Frontal cortex (tissue), 4 donors: ENCODE data around the gene TMC7. TPM values are rescaled to one million over a fixed set of nuclear protein-coding genes. Genes with fewer than 3 reads are reported as not detected.
"Not testable (repeated sequence)": the region's sequence is repeated elsewhere in the genome, so short reads cannot be mapped to it uniquely, and the experiment has no call there.

ENCODE experiments used
- DNase-seq, 2 donors: peaks; one replicate each; pipeline ENCODE4 v3.0.0; 2012; ENCODE audit warnings: low spot score in 2 of 2
- FAIRE-seq: peaks from 2 replicates; lab custom pipeline; 2012; peaks lifted over from hg19 to GRCh38; lab: Jason Lieb, UNC
- total RNA-seq: library from RNA; depleted of rRNA; stranded (reverse); fragments of >200 nt; gene quantifications from one replicate; pipeline ENCODE4 v1.2.3, GENCODE V29; 2014
- donor health status: control.
- donor health status: control.
- donor health status: control.

TMC7 gene
- total RNA-seq, result 3.3 TPM

GRCh38 chr16:18983565-18984434, at the start of gene TMC7:
Gene TMC7, plus strand, starts transcription at chr16:18983934. Its CDS starts 130 bp downstream, at chr16:18984064.
- DNase-seq (peak; percentile 76 to 83), FAIRE-seq (no peak)

- DNase-seq, result no peak
- no peak for FAIRE-seq
These were observed 46.9 kb upstream of the TMC7 start for GRCh38 chr16:18936727-18937340.

DNA sequence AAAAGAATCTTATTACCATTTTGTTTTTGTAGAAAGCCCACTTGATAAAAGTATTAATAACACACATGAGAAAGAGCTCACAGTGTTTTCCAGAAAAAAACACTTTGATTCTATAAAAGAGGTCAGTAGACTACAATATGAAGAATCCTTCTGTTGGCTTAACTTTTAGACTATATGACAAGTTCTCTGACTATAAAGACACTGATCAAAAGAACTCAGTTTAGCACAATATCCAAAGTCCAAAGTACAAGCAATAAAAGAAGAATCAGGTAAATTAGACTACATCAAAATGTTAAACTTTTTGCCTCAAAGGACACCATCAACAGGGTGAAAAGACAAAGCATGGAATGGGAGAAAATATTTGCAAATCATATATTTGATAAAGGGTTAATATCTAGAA, 46.3 kb upstream of the TMC7 start:
- FAIRE-seq (no peak), DNase-seq (no peak)

GRCh38 chr16:18938986-18939385, 44.7 kb upstream of the TMC7 start:
- FAIRE-seq (no peak), DNase-seq (no peak)

GRCh38 chr16:18941471-18941870, 42.3 kb upstream of the TMC7 start:
- FAIRE-seq, result no peak
- no peak for DNase-seq

DNA sequence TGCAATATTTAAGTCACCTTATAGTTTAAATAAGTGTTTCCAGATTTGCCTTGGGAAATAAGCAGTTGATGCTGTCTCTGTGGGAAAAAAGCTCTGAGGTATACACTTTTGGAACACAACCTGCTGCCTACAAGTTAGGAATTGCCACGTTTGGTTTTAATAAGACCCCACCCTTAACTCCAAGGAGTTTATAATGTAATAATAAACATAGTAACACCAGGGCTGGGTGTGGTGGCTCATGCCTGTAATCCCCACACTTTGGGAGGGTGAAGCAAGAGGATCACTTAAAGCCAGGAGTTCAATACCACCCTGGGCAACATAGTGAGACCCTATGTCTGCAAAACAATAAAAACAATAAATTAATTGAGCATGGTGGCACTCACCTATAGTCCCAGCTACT, 41.7 kb upstream of the TMC7 start:
- FAIRE-seq (no peak), DNase-seq (no peak)

- DNase-seq (no peak), FAIRE-seq (no peak)
These were observed 40.3 kb upstream of the TMC7 start for GRCh38 chr16:18943414-18943813.

GRCh38 chr16:18945233-18945632, 38.5 kb upstream of the TMC7 start:
- DNase-seq, result no peak
- no peak for FAIRE-seq

DNA sequence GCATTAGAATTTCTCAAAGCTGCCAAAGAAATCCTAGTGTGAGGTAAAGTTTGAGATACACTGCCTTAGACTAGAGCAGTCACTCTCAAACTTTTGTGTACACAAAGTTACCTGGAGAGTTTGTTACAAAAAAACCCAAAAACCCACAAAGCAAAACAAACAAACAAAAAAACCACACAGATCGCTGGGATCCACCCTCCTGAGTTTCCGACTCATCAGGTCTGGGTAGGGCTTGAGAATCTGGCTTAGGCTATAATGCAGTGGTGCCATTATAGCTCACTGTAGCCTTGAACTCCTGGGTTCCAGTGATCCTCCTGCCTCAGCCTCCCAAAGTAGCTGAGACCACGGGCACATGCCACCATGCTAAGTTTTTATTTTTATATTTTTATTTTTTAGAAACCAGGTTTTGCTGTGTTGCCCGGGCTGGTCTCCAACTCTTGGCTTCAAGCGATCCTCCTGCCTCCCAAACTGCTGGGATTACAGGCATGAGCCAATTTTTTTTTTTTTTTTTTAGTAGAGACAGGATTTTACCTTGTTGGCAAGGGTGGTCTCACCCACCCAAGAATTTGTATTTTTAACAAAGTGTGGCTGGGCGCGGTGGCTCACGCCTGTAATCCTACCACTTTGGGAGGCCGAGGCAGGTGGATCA, 35.2 kb upstream of the TMC7 start:
- no peak for FAIRE-seq

DNA sequence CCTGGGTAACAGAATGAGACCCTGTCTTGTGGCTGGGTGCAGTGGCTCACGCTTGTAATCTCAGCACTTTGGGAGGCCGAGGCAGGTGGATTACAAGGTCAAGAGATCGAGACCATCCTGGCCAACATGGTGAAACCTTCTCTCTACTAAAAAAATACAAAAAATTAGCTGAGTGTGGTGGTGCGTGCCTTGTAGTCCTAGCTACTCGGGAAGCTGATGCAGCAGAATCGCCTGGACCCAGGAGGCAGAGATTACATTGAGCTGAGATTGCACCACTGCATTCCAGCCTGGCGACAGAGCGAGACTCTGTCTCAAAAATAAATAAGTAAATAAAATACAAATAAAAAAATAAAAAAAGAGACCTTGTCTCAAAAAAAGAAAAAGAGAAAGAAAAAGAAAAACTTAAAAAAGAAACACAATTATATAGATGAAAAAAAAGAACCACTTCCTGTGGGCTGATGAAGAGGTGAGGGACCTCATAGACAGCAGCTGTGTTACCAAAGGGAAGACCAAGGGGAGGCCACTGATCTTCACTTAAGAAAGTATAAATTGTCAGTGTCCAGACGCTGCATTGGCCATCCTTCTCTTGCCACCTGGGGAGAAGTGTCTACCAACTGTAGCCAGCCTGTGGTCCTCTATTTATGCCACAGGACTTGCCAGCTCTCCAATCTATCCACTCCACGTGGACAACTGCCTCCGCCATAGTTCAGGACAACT, 33.1 kb upstream of the TMC7 start:
- DNase-seq, result no peak
- no peak for FAIRE-seq

More for the DNA sequence above, 35.2 kb upstream of the TMC7 start:
- DNase-seq, result no peak

GRCh38 chr16:18953547-18953946, 30.2 kb upstream of the TMC7 start:
- no peak for FAIRE-seq

GRCh38 chr16:18955874-18956580, 27.7 kb upstream of the TMC7 start:
- FAIRE-seq, DNase-seq: not testable (repeated sequence)

More at GRCh38 chr16:18953547-18953946, 30.2 kb upstream of the TMC7 start:
- DNase-seq, result no peak

DNA sequence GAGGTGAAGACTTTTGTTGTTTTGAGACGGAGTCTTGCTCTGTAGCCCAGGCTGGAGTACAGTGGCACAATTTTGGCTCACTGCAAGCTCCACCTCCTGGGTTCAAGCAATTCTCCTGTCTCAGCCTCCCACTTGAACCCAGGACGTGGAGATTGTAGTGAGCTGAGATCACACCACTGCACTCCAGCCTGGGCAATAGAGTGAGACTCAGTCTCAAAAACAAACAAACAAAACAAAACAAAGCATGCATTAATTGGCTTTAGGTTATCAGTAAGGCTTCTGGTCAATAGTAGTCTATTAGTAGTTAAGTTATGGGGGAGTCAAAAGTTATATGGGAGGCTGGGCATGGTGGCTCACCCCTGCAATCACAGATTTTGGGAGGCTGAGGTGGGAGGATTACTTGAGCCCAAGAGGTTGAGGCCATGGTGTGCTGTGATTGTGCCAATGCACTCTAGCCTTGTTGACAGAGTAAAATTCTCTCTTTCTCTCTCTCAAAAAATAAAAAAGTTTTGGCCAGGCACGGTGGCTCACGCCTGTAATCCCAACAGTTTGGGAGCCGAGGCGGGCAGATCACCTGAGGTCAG, 27.0 kb upstream of the TMC7 start:
- DNase-seq, FAIRE-seq: not testable (repeated sequence)

GRCh38 chr16:18958621-18959029, 25.1 kb upstream of the TMC7 start:
- DNase-seq (no peak), FAIRE-seq (no peak)

- FAIRE-seq, result no peak
- DNase-seq, result no peak
These were observed 24.7 kb upstream of the TMC7 start for GRCh38 chr16:18959031-18959505.

GRCh38 chr16:18965555-18965954, 18.2 kb upstream of the TMC7 start:
- no peak for FAIRE-seq
- DNase-seq, result no peak

DNA sequence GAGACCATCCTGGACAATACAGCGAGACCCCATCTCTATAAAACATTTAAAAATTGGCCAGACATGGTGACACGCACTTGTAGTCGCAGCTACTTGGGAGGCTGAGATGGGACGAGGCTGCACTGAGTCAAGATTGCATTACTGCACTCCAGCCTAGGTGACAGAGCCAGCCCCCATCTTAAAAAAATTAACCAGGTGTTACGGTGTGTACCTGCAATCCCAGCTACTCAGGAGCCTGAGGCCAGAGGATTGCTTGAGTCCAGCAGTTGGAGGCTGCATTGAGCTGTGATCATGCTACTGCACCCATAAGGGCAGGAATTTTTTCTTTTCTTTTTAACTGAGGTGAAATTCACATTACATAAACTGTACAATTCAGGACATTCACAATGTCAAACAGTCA, 16.9 kb upstream of the TMC7 start:
- no peak for DNase-seq
- FAIRE-seq, result no peak

GRCh38 chr16:18969050-18969854, 14.5 kb upstream of the TMC7 start:
- no peak for FAIRE-seq
- DNase-seq, result peak; percentile 70 to 88
